HG02678 (cell line): ENCODE data around the gene ALOX5AP.

Experiments used
- ATAC-seq: cut with Tn5 transposase; IDR thresholded peaks from one replicate; pipeline ENCODE4 v1.9.1; 2021; ENCODE audit warnings: mild to moderate bottlenecking, moderate library complexity; ENCODE audit not compliant: unreplicated experiment

ALOX5AP gene

GRCh38 chr13:30791354-30792001 lies 56.1 kb downstream of the ALOX5AP start:
- ATAC-seq, result no peak

GRCh38 chr13:30792285-30793000 lies 57.1 kb downstream of the ALOX5AP start:
- no peak for ATAC-seq

- ATAC-seq, result no peak
Measured at GRCh38 chr13:30796132-30796572, 60.8 kb downstream of the ALOX5AP start.

- no peak for ATAC-seq
Measured at GRCh38 chr13:30796631-30797601, 61.6 kb downstream of the ALOX5AP start.

GRCh38 chr13:30797847-30798535 lies 62.6 kb downstream of the ALOX5AP start:
- ATAC-seq, result no peak

- no peak for ATAC-seq
Measured at GRCh38 chr13:30798776-30799355, 63.5 kb downstream of the ALOX5AP start.

GRCh38 chr13:30799356-30799824 lies 64.0 kb downstream of the ALOX5AP start:
- no peak for ATAC-seq

GRCh38 chr13:30800107-30800506 lies 64.8 kb downstream of the ALOX5AP start:
- ATAC-seq, result no peak

- ATAC-seq, result no peak
Measured at GRCh38 chr13:30802501-30802900, 67.2 kb downstream of the ALOX5AP start.

- peak; percentile 92 for ATAC-seq
Measured at GRCh38 chr13:30802953-30803478, 67.7 kb downstream of the ALOX5AP start.

GRCh38 chr13:30803749-30804148 lies 68.4 kb downstream of the ALOX5AP start:
- ATAC-seq, result no peak

- ATAC-seq, result no peak
Measured at GRCh38 chr13:30804474-30804873, 69.1 kb downstream of the ALOX5AP start.

- no peak for ATAC-seq
Measured at GRCh38 chr13:30805132-30805537, 69.8 kb downstream of the ALOX5AP start.

GRCh38 chr13:30805603-30806011 lies 70.3 kb downstream of the ALOX5AP start:
- no peak for ATAC-seq

- ATAC-seq, result no peak
Measured at GRCh38 chr13:30806784-30807183, 71.4 kb downstream of the ALOX5AP start.

GRCh38 chr13:30807392-30807791 lies 72.0 kb downstream of the ALOX5AP start:
- no peak for ATAC-seq

- ATAC-seq, result no peak
Measured at GRCh38 chr13:30808600-30808999, 73.3 kb downstream of the ALOX5AP start.

- ATAC-seq, result no peak
Measured at GRCh38 chr13:30809787-30810186, 74.4 kb downstream of the ALOX5AP start.

GRCh38 chr13:30810261-30810701 lies 74.9 kb downstream of the ALOX5AP start:
- no peak for ATAC-seq

GRCh38 chr13:30810801-30811200 lies 75.5 kb downstream of the ALOX5AP start:
- no peak for ATAC-seq
